Keratinocyte (primary cell): ENCODE measurements around the gene MAP3K4.

ENCODE experiments used
- EZH2 ChIP-seq: IDR thresholded peaks from one replicate; pipeline ENCODE4 v1.6.1; 2012; ENCODE audit warnings: inconsistent platforms, mild to moderate bottlenecking, low read length, moderate library complexity
- TF ChIP-seq, protein P1 (sequence below), 3 experiments: IDR thresholded peaks in 1 of 3; conservative IDR thresholded peaks in 1 of 3; optimal IDR thresholded peaks in 1 of 3; 2 replicates in 2 of 3; 3 replicates in 1 of 3; pipeline versions ENCODE3 to v1.5.1; 2011; ENCODE audit warnings: low read length in 3 of 3, mild to moderate bottlenecking in 3 of 3, moderate library complexity in 2 of 3, control low read depth in 1 of 3, inconsistent platforms in 1 of 3; ENCODE audit not compliant: insufficient read depth in 2 of 3; ENCODE audit errors: extremely low read depth in 1 of 3

DNA sequence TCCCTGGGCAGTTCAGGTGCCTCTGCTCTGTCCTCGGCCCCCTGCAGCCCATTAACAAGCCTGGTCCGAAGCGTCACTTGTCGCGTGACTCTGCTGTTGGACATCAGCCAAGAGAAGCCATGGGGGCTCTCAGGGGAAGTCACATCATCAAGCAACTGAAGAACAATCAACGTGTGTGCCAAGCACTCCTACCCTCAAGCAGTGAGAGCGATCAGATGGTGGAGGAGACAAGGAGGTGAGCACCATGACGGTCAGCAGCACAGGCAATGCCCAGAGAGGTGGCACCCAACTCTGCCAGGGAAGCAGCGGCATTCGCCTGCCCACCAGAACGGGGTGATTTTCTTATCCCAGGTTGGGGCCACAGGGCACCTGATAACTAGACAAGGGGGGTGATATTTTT lies 149.6 kb downstream of the MAP3K4 start:
- TF ChIP-seq, protein P1, sequence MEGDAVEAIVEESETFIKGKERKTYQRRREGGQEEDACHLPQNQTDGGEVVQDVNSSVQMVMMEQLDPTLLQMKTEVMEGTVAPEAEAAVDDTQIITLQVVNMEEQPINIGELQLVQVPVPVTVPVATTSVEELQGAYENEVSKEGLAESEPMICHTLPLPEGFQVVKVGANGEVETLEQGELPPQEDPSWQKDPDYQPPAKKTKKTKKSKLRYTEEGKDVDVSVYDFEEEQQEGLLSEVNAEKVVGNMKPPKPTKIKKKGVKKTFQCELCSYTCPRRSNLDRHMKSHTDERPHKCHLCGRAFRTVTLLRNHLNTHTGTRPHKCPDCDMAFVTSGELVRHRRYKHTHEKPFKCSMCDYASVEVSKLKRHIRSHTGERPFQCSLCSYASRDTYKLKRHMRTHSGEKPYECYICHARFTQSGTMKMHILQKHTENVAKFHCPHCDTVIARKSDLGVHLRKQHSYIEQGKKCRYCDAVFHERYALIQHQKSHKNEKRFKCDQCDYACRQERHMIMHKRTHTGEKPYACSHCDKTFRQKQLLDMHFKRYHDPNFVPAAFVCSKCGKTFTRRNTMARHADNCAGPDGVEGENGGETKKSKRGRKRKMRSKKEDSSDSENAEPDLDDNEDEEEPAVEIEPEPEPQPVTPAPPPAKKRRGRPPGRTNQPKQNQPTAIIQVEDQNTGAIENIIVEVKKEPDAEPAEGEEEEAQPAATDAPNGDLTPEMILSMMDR (optimal IDR thresholded peaks at IDR 0.05 in 1 of 3, IDR thresholded peaks at IDR 0.05 in 1 of 3, conservative IDR thresholded peaks at IDR 0.05 in 1 of 3; ENCODE audit: extremely low read depth in 1 of 3, insufficient read depth in 2 of 3, low read length in 3 of 3) = no peak
- TF ChIP-seq EZH2 = no peak
